HG03103 (cell line): Measurements from ENCODE around the gene LIPT2.
"Not testable (repeated sequence)": the region's sequence is repeated elsewhere in the genome, so short reads cannot be mapped to it uniquely, and the experiment has no call there.

Experiments used
- ATAC-seq: cut with Tn5 transposase; IDR thresholded peaks from one replicate; pipeline ENCODE4 v1.9.1; 2021; ENCODE audit warnings: low read depth; ENCODE audit not compliant: unreplicated experiment

Gene LIPT2

GRCh38 chr11:74492974-74493790 lies at the start of gene LIPT2:
LIPT2 (minus strand) TSS chr11:74493724; CDS start chr11:74493703, 21 bp downstream.
- ATAC-seq, result peak; percentile 93

GRCh38 chr11:74541466-74541865 lies 47.9 kb upstream of the LIPT2 start:
- ATAC-seq, result no peak

- no peak for ATAC-seq
These were observed 46.7 kb upstream of the LIPT2 start for GRCh38 chr11:74540270-74540669.

- ATAC-seq, result no peak
These were observed 45.2 kb upstream of the LIPT2 start for GRCh38 chr11:74538680-74539079.

GRCh38 chr11:74535371-74536160 lies 42.0 kb upstream of the LIPT2 start:
- ATAC-seq, result no peak

GRCh38 chr11:74534946-74535275 lies 41.4 kb upstream of the LIPT2 start:
- ATAC-seq, result not testable (repeated sequence)

GRCh38 chr11:74534216-74534945 lies 40.9 kb upstream of the LIPT2 start:
- ATAC-seq, result no peak

- ATAC-seq, result no peak
These were observed 39.9 kb upstream of the LIPT2 start for GRCh38 chr11:74533421-74533820.

- ATAC-seq, result no peak
These were observed 39.1 kb upstream of the LIPT2 start for GRCh38 chr11:74532501-74533246.

- ATAC-seq, result no peak
These were observed 31.5 kb upstream of the LIPT2 start for GRCh38 chr11:74524978-74525377.

GRCh38 chr11:74524501-74524900 lies 31.0 kb upstream of the LIPT2 start:
- no peak for ATAC-seq

GRCh38 chr11:74522776-74523175 lies 29.3 kb upstream of the LIPT2 start:
- no peak for ATAC-seq

GRCh38 chr11:74521666-74522252 lies 28.2 kb upstream of the LIPT2 start:
- ATAC-seq, result no peak

- no peak for ATAC-seq
These were observed 27.6 kb upstream of the LIPT2 start for GRCh38 chr11:74520927-74521665.

- ATAC-seq, result no peak
These were observed 26.8 kb upstream of the LIPT2 start for GRCh38 chr11:74520316-74520715.

- ATAC-seq, result no peak
These were observed 26.2 kb upstream of the LIPT2 start for GRCh38 chr11:74519710-74520109.

- not testable (repeated sequence) for ATAC-seq
These were observed 24.1 kb upstream of the LIPT2 start for GRCh38 chr11:74517592-74517991.

GRCh38 chr11:74507582-74507981 lies 14.1 kb upstream of the LIPT2 start:
- no peak for ATAC-seq

GRCh38 chr11:74506823-74507222 lies 13.3 kb upstream of the LIPT2 start:
- ATAC-seq, result no peak
